Urinary bladder (tissue), 4 donors: ENCODE measurements around the gene SLC25A44. TPM values are rescaled to one million over a fixed set of nuclear protein-coding genes. Genes with fewer than 3 reads are reported as not detected.
"Not testable (repeated sequence)": the region's sequence is repeated elsewhere in the genome, so short reads cannot be mapped to it uniquely, and the experiment has no call there.

Source experiments
- DNase-seq: peaks from one replicate; pipeline ENCODE4 v3.0.0-alpha.2; 2015; ENCODE audit errors: extremely low spot score
- H3K27ac ChIP-seq: one replicate; pipeline ENCODE4 v1.5.1; 2013; ENCODE audit warnings: low read depth, mild to moderate bottlenecking, moderate library complexity
- H3K36me3 ChIP-seq: one replicate; pipeline ENCODE4 v1.6.1; 2013; ENCODE audit warnings: mild to moderate bottlenecking, moderate library complexity; ENCODE audit not compliant: insufficient read depth
- H3K4me1 ChIP-seq: one replicate; pipeline ENCODE4 v1.6.1; 2013; ENCODE audit warnings: mild to moderate bottlenecking, moderate library complexity; ENCODE audit not compliant: insufficient read depth
- H3K4me3 ChIP-seq: one replicate; pipeline ENCODE4 v1.5.1; 2013; ENCODE audit warnings: low read depth, low read length
- WGBS: extraction: QIAGEN DNeasy Blood & Tissue Kit; methylation state at CpG from one replicate; pipeline ENCODE4 v1.1.7; 2013; 5-methylcytosine and 5-hydroxymethylcytosine counted together
- polyA plus RNA-seq: library from polyadenylated mRNA; stranded (reverse); fragments of 200-250 nt; gene quantifications from one replicate; pipeline ENCODE4 v1.2.3, GENCODE V29; 2013
- total RNA-seq: library from RNA; depleted of rRNA; stranded (reverse); fragments of >200 nt; gene quantifications from one replicate; pipeline ENCODE4 v1.2.3, GENCODE V29; 2014
- donor health status: healthy with polysubstance abuse.
- donor health status: healthy.

The SLC25A44 gene
- total and polyA plus RNA-seq, 2 donors: 5.7 to 13.9 TPM

GRCh38 chr1:156176610-156177210 lies 17.2 kb upstream of the SLC25A44 start:
- 89% methylated on average over 12 of the region's 12 CpGs for WGBS
- H3K27ac ChIP-seq: no peak overlapping the region
- no peak overlapping the region for H3K4me3 ChIP-seq
- no peaks in the 10 kb centered on the region for H3K36me3 ChIP-seq
- H3K4me1 ChIP-seq: no peaks in the 10 kb centered on the region
- no peak for DNase-seq

GRCh38 chr1:156177919-156178654 lies 15.8 kb upstream of the SLC25A44 start:
- no peak overlapping the region for H3K27ac ChIP-seq
- no peaks in the 10 kb centered on the region for H3K36me3 ChIP-seq
- DNase-seq: no peak
- 79% methylated on average over 7 of the region's 7 CpGs for WGBS
- no peak overlapping the region for H3K4me3 ChIP-seq
- no peaks in the 10 kb centered on the region for H3K4me1 ChIP-seq

GRCh38 chr1:156180471-156180870 lies 13.4 kb upstream of the SLC25A44 start:
- Histone ChIP-seq H3K27ac (no peak overlapping the region), H3K36me3 (no peaks in the 10 kb centered on the region), H3K4me1 (no peaks in the 10 kb centered on the region), H3K4me3 (no peak overlapping the region)
- 96% methylated on average over 3 of the region's 3 CpGs for WGBS
- DNase-seq: no peak

- H3K27ac ChIP-seq: not testable (repeated sequence)
These were observed 12.4 kb upstream of the SLC25A44 start for GRCh38 chr1:156181391-156181924.

GRCh38 chr1:156182010-156182779 lies 11.7 kb upstream of the SLC25A44 start:
- not testable (repeated sequence) for H3K27ac ChIP-seq, H3K4me3 ChIP-seq, DNase-seq, H3K36me3 ChIP-seq, H3K4me1 ChIP-seq
- 79% methylated on average over 12 of the region's 12 CpGs for WGBS

More at GRCh38 chr1:156181391-156181924, 12.4 kb upstream of the SLC25A44 start:
- not testable (repeated sequence) for H3K4me3 ChIP-seq, H3K4me1 ChIP-seq, DNase-seq, H3K36me3 ChIP-seq
- WGBS: 31% methylated on average over 8 of the region's 8 CpGs

DNA sequence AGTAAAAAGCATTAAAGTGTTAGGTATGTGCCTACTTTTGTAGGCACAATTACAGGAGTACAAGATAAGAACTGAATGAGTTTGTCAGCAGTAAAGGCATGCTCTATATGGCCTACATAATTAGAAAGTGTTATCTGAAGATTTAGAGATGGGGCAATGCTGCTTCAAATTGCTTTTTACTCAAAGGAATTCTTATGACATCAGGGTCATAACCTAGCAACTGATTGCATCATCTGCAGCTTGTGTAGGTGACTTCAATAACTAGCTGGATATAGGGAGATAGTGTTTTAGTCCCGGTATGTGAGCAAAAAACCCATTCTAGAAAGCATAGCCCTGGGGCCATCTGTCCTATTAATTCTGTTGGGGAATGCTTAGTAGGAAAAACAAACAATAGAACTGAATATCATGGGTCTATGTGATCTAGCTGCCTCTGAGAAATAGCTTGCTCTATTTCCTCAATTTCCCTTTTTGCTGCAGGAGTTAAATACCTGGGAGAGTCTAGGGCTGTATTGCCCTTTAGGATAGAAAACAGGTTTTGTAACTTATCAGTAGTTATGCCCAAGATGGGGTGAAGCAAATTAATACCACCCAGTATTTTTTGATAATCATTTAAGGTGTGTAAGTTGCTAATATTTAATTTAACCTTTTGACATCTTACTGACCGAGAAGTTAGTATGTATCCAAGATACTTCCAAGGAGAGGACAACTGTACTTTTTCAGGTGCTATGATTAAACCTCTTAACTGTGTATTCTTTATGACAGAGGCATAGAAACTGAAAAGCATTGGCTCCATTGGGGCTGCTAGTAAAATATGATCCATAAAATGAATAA lies 7.3 kb upstream of the SLC25A44 start:
- 90% methylated on average over 2 of the region's 2 CpGs for WGBS
- not testable (repeated sequence) for H3K27ac ChIP-seq, H3K4me3 ChIP-seq, H3K36me3 ChIP-seq, H3K4me1 ChIP-seq, DNase-seq

GRCh38 chr1:156190265-156190664 lies 3.6 kb upstream of the SLC25A44 start:
- DNase-seq, H3K4me1 ChIP-seq, H3K4me3 ChIP-seq, H3K27ac ChIP-seq, H3K36me3 ChIP-seq: not testable (repeated sequence)
- WGBS: 65% methylated on average over 4 of the region's 4 CpGs

DNA sequence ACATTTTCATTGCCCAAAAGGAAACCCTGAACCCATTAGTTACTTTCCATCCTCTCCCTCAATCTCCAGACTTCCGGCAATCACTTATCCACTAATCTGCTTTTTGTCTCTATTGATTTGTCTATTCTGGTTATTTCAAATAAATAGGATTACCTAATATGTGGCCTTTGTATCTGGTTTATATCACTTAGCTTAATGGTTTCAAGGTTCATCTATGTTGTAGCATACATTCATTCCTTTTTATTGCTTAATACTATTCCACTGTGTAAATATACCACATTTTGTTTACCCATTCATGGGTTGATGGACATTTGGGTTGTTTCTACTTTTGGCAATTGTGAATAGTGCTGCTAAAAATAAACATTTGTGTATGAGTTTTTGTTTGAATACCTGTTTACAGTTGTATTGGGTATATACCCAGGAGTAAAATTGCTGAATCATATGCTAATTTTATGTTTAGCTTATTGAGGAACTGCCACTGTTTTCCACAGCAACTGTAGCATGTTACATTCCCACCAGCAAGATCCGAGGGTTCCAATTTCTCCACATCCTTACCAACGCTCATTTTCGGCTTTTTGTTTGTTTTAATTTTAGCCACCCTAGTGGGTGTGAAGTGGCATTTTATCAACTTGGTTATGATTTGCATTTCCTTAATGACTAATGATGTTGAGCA lies 2.5 kb upstream of the SLC25A44 start:
- no peaks in the 10 kb centered on the region for H3K4me1 ChIP-seq
- 90% methylated on average over 4 of the region's 4 CpGs for WGBS
- peaks cover 1% of the 10 kb centered on the region for H3K36me3 ChIP-seq
- DNase-seq: no peak
- no peak overlapping the region for H3K4me3 ChIP-seq
- no peak overlapping the region for H3K27ac ChIP-seq

DNA sequence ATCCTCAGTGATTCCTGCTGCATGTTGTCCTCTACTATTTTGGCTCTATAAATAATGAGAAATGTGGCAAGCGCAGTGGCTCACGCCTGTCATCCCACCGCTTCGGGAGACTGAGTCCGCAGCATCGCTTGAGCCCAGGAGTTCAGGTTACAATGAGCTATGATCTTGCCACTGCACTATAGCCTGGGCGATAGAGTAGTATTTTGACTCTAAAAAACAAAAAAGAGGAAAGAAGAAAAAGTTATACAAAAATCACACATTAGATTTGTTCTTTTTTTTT lies 756 bp upstream of the SLC25A44 start:
- DNase-seq: no peak
- Histone ChIP-seq H3K36me3 (peaks cover 1% of the 10 kb centered on the region), H3K4me1 (no peaks in the 10 kb centered on the region), H3K27ac (no peak overlapping the region), H3K4me3 (peak overlapping the region; percentile 42)
- WGBS: 69% methylated on average over 7 of the region's 7 CpGs

GRCh38 chr1:156194300-156194652 lies 372 bp downstream of the SLC25A44 start:
- DNase-seq: no peak
- Histone ChIP-seq H3K27ac (no peak overlapping the region), H3K4me1 (no peaks in the 10 kb centered on the region), H3K4me3 (peak overlapping the region; percentile 64), H3K36me3 (peaks cover 1% of the 10 kb centered on the region)
- 11% methylated on average over 14 of the region's 14 CpGs for WGBS

- 73% methylated on average over 4 of the region's 4 CpGs for WGBS
- DNase-seq: no peak
- Histone ChIP-seq H3K36me3 (no peaks in the 10 kb centered on the region), H3K27ac (no peak overlapping the region), H3K4me3 (no peak overlapping the region), H3K4me1 (no peaks in the 10 kb centered on the region)
These were observed 1.9 kb downstream of the SLC25A44 start for GRCh38 chr1:156195853-156196252.

GRCh38 chr1:156196445-156196844 lies 2.5 kb downstream of the SLC25A44 start:
- Histone ChIP-seq H3K27ac (no peak overlapping the region), H3K4me3 (no peak overlapping the region), H3K36me3 (no peaks in the 10 kb centered on the region), H3K4me1 (no peaks in the 10 kb centered on the region)
- WGBS: 75% methylated on average over 2 of the region's 2 CpGs
- DNase-seq: no peak

- Histone ChIP-seq H3K36me3 (no peaks in the 10 kb centered on the region), H3K4me1 (no peaks in the 10 kb centered on the region), H3K4me3 (no peak overlapping the region), H3K27ac (no peak overlapping the region)
- no peak for DNase-seq
- 81% methylated on average over 5 of the region's 5 CpGs for WGBS
These were observed 5.0 kb downstream of the SLC25A44 start for GRCh38 chr1:156198831-156199349.
